Colonic mucosa (tissue), 4 donors: ENCODE results near the gene C1orf174. TPM values are rescaled to one million over a fixed set of nuclear protein-coding genes. Genes with fewer than 3 reads are reported as not detected.

ENCODE experiments used
- DNase-seq: peaks from one replicate; pipeline ENCODE4 v3.0.0-alpha.2; 2020
- H3K27ac ChIP-seq: fragments of 200-600 bp; one replicate; pipeline ENCODE4 v1.8.0; 2021
- H3K27me3 ChIP-seq: fragments of 200-600 bp; one replicate; pipeline ENCODE4 v1.8.0; 2021
- H3K36me3 ChIP-seq: fragments of 200-600 bp; one replicate; pipeline ENCODE4 v1.8.0; 2021
- H3K4me1 ChIP-seq: fragments of 200-600 bp; one replicate; pipeline ENCODE4 v1.8.0; 2021; ENCODE audit warnings: mild to moderate bottlenecking
- H3K4me3 ChIP-seq: fragments of 200-600 bp; one replicate; pipeline ENCODE4 v1.8.0; 2021
- H3K9ac ChIP-seq, 2 donors: one replicate each; pipeline ENCODE4 v1.7.0; 2013; ENCODE audit warnings: control low read depth in 2 of 2, low read depth in 2 of 2, low read length in 2 of 2
- H3K9me3 ChIP-seq: fragments of 200-600 bp; one replicate; pipeline ENCODE4 v1.8.0; 2021
- CTCF ChIP-seq: fragments of 200-600 bp; IDR thresholded peaks from one replicate; pipeline ENCODE4 v1.8.0; 2022; ENCODE audit warnings: antibody characterized with exemption, mild to moderate bottlenecking
- intact Hi-C: fragments of 100-400 bp; cut with DNase I; formaldehyde crosslinking; loops from one replicate; pipeline ENCODE4 v1.14.1; 2022
- total RNA-seq, 2 donors: library from RNA; stranded (reverse); fragmentation: NEBNext Ultra II Directional in 1 of 2; extraction: Animal tissue kit (Norgen Biotek cat#: 25700) in 1 of 2; gene quantifications; one replicate each; pipeline ENCODE4 v1.2.1, GENCODE V29; 2021
- donor health status: healthy.
- donor health status: DM: no; HTN: no; CAD: no.
- donor health status: DM: no; HTN: no; CAD: no.

C1orf174 gene
- total RNA-seq, 2 donors from 2014 or later = 19.4 to 32.8 TPM

DNA sequence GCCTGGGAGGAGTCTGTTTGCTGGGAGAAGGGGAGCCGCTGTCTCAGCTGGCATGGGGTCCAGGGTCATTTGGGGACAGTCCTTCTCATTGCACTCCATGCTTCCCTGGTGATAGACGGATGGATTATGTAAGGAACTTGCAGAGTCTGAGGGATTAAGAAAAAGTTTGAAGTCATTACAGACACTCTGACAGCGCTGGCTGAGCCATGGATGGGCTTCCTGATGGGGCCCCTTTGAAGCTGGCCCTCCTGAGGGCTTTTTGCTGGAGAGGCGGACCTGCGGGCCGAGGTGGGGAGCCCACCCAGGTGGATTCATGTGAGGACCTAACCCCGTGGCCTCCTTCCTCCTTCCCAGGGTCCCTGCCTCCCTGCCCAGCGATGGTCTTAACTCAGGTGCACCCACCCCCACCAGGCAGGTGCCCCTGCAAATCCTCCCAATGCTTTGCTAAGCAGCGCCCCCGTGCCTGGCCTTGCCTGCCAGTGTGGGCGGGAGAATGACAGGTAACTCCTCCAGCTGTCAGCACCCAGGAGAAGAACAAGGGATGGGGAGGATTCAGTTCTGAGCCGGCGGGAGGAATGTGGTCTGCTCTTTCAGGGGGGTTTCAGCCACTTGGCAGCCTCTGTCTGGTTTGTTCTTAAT, 24.2 kb upstream of the C1orf174 start:
- Histone ChIP-seq H3K9me3 (no peaks in the 10 kb centered on the region), H3K4me3 (no peak overlapping the region), H3K27me3 (no peaks in the 10 kb centered on the region), H3K4me1 (no peaks in the 10 kb centered on the region), H3K27ac (no peak overlapping the region), H3K36me3 (no peaks in the 10 kb centered on the region), H3K9ac (no peak overlapping the region)
- no peak for TF ChIP-seq CTCF
- no peak for DNase-seq
- intact Hi-C loops = no loop called here

DNA sequence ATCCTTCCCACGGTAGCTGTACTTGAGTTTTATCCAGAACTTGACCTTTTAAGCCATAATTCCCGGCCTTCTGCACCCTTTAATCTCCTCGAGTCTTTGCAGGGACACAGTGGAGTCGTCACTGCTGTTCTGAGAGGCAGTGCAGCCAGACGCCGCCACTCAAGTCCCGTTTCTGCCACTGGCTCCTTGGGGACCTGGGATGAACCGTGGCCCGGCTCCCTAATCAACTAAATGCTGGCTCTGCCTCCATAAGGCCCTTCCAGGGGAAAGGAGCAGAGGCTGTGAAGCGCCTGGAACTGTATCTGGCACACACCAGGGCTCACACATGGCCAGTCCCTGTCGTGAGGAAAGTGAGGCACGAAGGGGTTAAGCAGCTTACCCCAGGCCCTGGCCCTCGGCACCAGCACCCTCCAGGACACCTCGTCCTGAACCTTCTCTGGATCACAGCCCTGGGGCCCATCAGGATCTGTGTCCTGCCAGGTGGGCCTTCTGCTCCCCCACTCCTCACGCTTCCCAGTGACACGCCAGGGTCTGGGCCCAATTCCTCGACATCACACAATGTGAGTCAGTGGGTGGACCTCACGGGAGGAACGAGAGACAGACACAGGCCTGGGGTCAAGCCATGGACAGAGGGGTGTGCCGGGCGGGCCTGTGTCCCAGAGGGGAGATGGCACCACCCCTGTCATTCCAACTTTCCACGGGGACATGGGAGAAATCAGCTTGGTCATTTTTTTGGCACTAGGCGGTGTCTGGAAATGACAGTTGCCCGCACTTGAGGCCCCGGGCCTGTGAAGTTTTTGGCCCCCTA, 23.5 kb upstream of the C1orf174 start:
- Histone ChIP-seq H3K9ac (no peak overlapping the region), H3K4me1 (no peaks in the 10 kb centered on the region), H3K4me3 (no peak overlapping the region), H3K27ac (no peak overlapping the region), H3K27me3 (no peaks in the 10 kb centered on the region), H3K36me3 (no peaks in the 10 kb centered on the region), H3K9me3 (no peaks in the 10 kb centered on the region)
- TF ChIP-seq CTCF = no peak
- no peak for DNase-seq
- intact Hi-C loops = no loop called here

DNA sequence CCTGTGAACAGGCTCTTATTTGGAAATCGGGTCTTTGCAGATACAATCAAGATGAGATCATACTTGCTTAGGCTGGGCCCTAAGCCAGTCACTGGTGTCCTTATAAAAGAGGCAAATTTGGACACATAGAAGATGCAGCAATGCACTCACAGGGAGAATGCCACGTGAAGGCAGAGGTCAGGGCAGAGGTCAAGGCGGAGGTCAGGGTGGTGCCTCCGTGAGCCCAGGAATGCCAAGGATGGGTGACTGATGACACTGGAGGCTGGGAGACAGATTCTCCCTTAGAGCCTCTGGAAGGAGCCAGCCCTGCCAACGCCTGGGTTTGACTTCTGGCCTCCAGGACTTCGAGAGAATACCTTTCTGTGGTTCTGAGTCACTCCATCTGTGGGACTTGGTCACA, 22.8 kb upstream of the C1orf174 start:
- no peak overlapping the region for H3K9ac ChIP-seq
- DNase-seq = no peak
- no peaks in the 10 kb centered on the region for H3K4me1 ChIP-seq
- no peaks in the 10 kb centered on the region for H3K9me3 ChIP-seq
- H3K27ac ChIP-seq = no peak overlapping the region
- no peak for TF ChIP-seq CTCF
- H3K27me3 ChIP-seq = no peaks in the 10 kb centered on the region
- no peak overlapping the region for H3K4me3 ChIP-seq
- no peaks in the 10 kb centered on the region for H3K36me3 ChIP-seq
- intact Hi-C loops = no loop called here

GRCh38 chr1:3922201-3922725, 22.2 kb upstream of the C1orf174 start:
- Histone ChIP-seq H3K36me3 (no peaks in the 10 kb centered on the region), H3K9ac (no peak overlapping the region), H3K27me3 (no peaks in the 10 kb centered on the region), H3K4me3 (no peak overlapping the region), H3K27ac (no peak overlapping the region), H3K9me3 (no peaks in the 10 kb centered on the region), H3K4me1 (no peaks in the 10 kb centered on the region)
- no peak for DNase-seq
- no peak for TF ChIP-seq CTCF
- intact Hi-C loops = no loop called here

- no peaks in the 10 kb centered on the region for H3K27me3 ChIP-seq
- no peak for DNase-seq
- H3K9me3 ChIP-seq = no peaks in the 10 kb centered on the region
- no peaks in the 10 kb centered on the region for H3K36me3 ChIP-seq
- intact Hi-C loops = no loop called here
- no peak overlapping the region for H3K27ac ChIP-seq
- no peak overlapping the region for H3K9ac ChIP-seq
- H3K4me3 ChIP-seq = no peak overlapping the region
- H3K4me1 ChIP-seq = no peaks in the 10 kb centered on the region
- no peak for TF ChIP-seq CTCF
Measured at GRCh38 chr1:3921765-3922164, 21.7 kb upstream of the C1orf174 start.
